ENCODE results near the gene TTLL3.

The TTLL3 gene

GRCh38 chr3:9793161-9793781 lies 16.8 kb upstream of the TTLL3 start:
- peaks cover 20% of the 10 kb centered on the region for H3K79me1 ChIP-seq (replicated peaks; ENCODE audit: low read length, poor library complexity, severe bottlenecking)
- H2AK5ac ChIP-seq (ENCODE audit: low read length, severe bottlenecking): peak overlapping the region; percentile 27
- H3K4me3 ChIP-seq (ENCODE audit: insufficient read depth in 1 of 2, low read depth in 1 of 2, low read length in 2 of 2): peak overlapping the region; percentile 83 to 96
- peaks cover 9% of the 10 kb centered on the region for H3K4me1 ChIP-seq (ENCODE audit: control insufficient read depth, insufficient read depth, low read depth, low read length)
- H3K4ac ChIP-seq (ENCODE audit: low read depth in 1 of 2, low read length in 2 of 2): peak overlapping the region; percentile 61 to 72
- peak overlapping the region; percentile 65 for H3K4me2 ChIP-seq (ENCODE audit: low read length, poor library complexity, severe bottlenecking)
- H2BK15ac ChIP-seq (ENCODE audit: low read depth, poor library complexity, severe bottlenecking): peak overlapping the region; percentile 4
- 2% methylated on average over 21 of the region's 23 CpGs for WGBS
- peak overlapping the region; percentile 72 for H4K91ac ChIP-seq (ENCODE audit: low read length)
- peak overlapping the region; percentile 86 for H2BK5ac ChIP-seq (ENCODE audit: low read depth, low read length, poor library complexity, severe bottlenecking)
- H3K9me3 ChIP-seq (ENCODE audit: control insufficient read depth, low read length): no peaks in the 10 kb centered on the region
- peak; percentile 75 for DNase-seq
- no peak overlapping the region for H3K23ac ChIP-seq (ENCODE audit: low read length in 2 of 2)
- H3K27me3 ChIP-seq (ENCODE audit: control insufficient read depth in 1 of 2, insufficient read depth in 1 of 2, low read length in 2 of 2): no peaks in the 10 kb centered on the region
- peak overlapping the region; percentile 99 for H3K9ac ChIP-seq (ENCODE audit: low read length)
- no peak overlapping the region for H2AFZ ChIP-seq (ENCODE audit: low read depth, low read length)
- no peak overlapping the region for H3K14ac ChIP-seq (ENCODE audit: low read length in 2 of 2)
- H2BK120ac ChIP-seq (ENCODE audit: low read depth, low read length): peak overlapping the region; percentile 98
- H3K27ac ChIP-seq (ENCODE audit: low read length, poor library complexity, severe bottlenecking): peak overlapping the region; percentile 75
- peaks cover 31 to 53% of the 10 kb centered on the region in 2 experiments for H3K36me3 ChIP-seq (ENCODE audit: control insufficient read depth in 1 of 2, insufficient read depth in 2 of 2, low read depth in 1 of 2, low read length in 2 of 2)
- peak overlapping the region; percentile 47 to 70 for H3K18ac ChIP-seq (ENCODE audit: low read depth in 1 of 2, low read length in 2 of 2)
- no peak overlapping the region for H2BK12ac ChIP-seq (ENCODE audit: low read length in 2 of 2)
- H4K8ac ChIP-seq (ENCODE audit: low read length): peak overlapping the region; percentile 84

- Histone ChIP-seq H3K79me1 (replicated peaks; ENCODE audit: low read length, poor library complexity, severe bottlenecking) (peaks cover 19% of the 10 kb centered on the region), H3K9me3 (ENCODE audit: control insufficient read depth, low read length) (no peaks in the 10 kb centered on the region), H2BK120ac (ENCODE audit: low read depth, low read length) (no peak overlapping the region), H3K23ac (ENCODE audit: low read length in 2 of 2) (no peak overlapping the region), H4K91ac (ENCODE audit: low read length) (no peak overlapping the region), H3K9ac (ENCODE audit: low read length) (peak overlapping the region; percentile 99), H3K4me1 (ENCODE audit: control insufficient read depth, insufficient read depth, low read depth, low read length) (peaks cover 9% of the 10 kb centered on the region), H2BK12ac (ENCODE audit: low read length in 2 of 2) (no peak overlapping the region), H3K27me3 (ENCODE audit: control insufficient read depth in 1 of 2, insufficient read depth in 1 of 2, low read length in 2 of 2) (no peaks in the 10 kb centered on the region), H3K4ac (ENCODE audit: low read depth in 1 of 2, low read length in 2 of 2) (no peak overlapping the region), H3K27ac (ENCODE audit: low read length, poor library complexity, severe bottlenecking) (no peak overlapping the region), H3K4me3 (ENCODE audit: insufficient read depth in 1 of 2, low read depth in 1 of 2, low read length in 2 of 2) (peak overlapping the region in 1 of 2 experiments; percentile 96), H2AK5ac (ENCODE audit: low read length, severe bottlenecking) (no peak overlapping the region), H3K18ac (ENCODE audit: low read depth in 1 of 2, low read length in 2 of 2) (no peak overlapping the region), H3K4me2 (ENCODE audit: low read length, poor library complexity, severe bottlenecking) (no peak overlapping the region), H4K8ac (ENCODE audit: low read length) (no peak overlapping the region), H2AFZ (ENCODE audit: low read depth, low read length) (no peak overlapping the region), H2BK5ac (ENCODE audit: low read depth, low read length, poor library complexity, severe bottlenecking) (no peak overlapping the region), H3K36me3 (ENCODE audit: control insufficient read depth in 1 of 2, insufficient read depth in 2 of 2, low read depth in 1 of 2, low read length in 2 of 2) (peaks cover 30 to 57% of the 10 kb centered on the region in 2 experiments), H2BK15ac (ENCODE audit: low read depth, poor library complexity, severe bottlenecking) (no peak overlapping the region), H3K14ac (ENCODE audit: low read length in 2 of 2) (no peak overlapping the region)
- WGBS: 96% methylated on average over 10 of the region's 11 CpGs
- DNase-seq: no peak
Measured at GRCh38 chr3:9794400-9794799, 15.7 kb upstream of the TTLL3 start.

- peaks cover 9% of the 10 kb centered on the region for H3K4me1 ChIP-seq (ENCODE audit: control insufficient read depth, insufficient read depth, low read depth, low read length)
- H3K4me3 ChIP-seq (ENCODE audit: insufficient read depth in 1 of 2, low read depth in 1 of 2, low read length in 2 of 2): no peak overlapping the region
- WGBS: 95% methylated on average over 5 of the region's 5 CpGs
- no peak overlapping the region for H3K23ac ChIP-seq (ENCODE audit: low read length in 2 of 2)
- no peak overlapping the region for H2AFZ ChIP-seq (ENCODE audit: low read depth, low read length)
- H3K9me3 ChIP-seq (ENCODE audit: control insufficient read depth, low read length): no peaks in the 10 kb centered on the region
- H3K4ac ChIP-seq (ENCODE audit: low read depth in 1 of 2, low read length in 2 of 2): no peak overlapping the region
- no peak overlapping the region for H2BK120ac ChIP-seq (ENCODE audit: low read depth, low read length)
- H2AK5ac ChIP-seq (ENCODE audit: low read length, severe bottlenecking): no peak overlapping the region
- H4K91ac ChIP-seq (ENCODE audit: low read length): no peak overlapping the region
- no peak overlapping the region for H2BK5ac ChIP-seq (ENCODE audit: low read depth, low read length, poor library complexity, severe bottlenecking)
- H2BK12ac ChIP-seq (ENCODE audit: low read length in 2 of 2): no peak overlapping the region
- DNase-seq: no peak
- no peak overlapping the region for H4K8ac ChIP-seq (ENCODE audit: low read length)
- no peak overlapping the region for H3K14ac ChIP-seq (ENCODE audit: low read length in 2 of 2)
- no peak overlapping the region for H2BK15ac ChIP-seq (ENCODE audit: low read depth, poor library complexity, severe bottlenecking)
- no peaks in the 10 kb centered on the region for H3K27me3 ChIP-seq (ENCODE audit: control insufficient read depth in 1 of 2, insufficient read depth in 1 of 2, low read length in 2 of 2)
- H3K18ac ChIP-seq (ENCODE audit: low read depth in 1 of 2, low read length in 2 of 2): no peak overlapping the region
- H3K79me1 ChIP-seq (replicated peaks; ENCODE audit: low read length, poor library complexity, severe bottlenecking): peaks cover 20% of the 10 kb centered on the region
- H3K27ac ChIP-seq (ENCODE audit: low read length, poor library complexity, severe bottlenecking): no peak overlapping the region
- no peak overlapping the region for H3K9ac ChIP-seq (ENCODE audit: low read length)
- H3K4me2 ChIP-seq (ENCODE audit: low read length, poor library complexity, severe bottlenecking): no peak overlapping the region
- peaks cover 33 to 57% of the 10 kb centered on the region in 2 experiments for H3K36me3 ChIP-seq (ENCODE audit: control insufficient read depth in 1 of 2, insufficient read depth in 2 of 2, low read depth in 1 of 2, low read length in 2 of 2)
Measured at GRCh38 chr3:9795207-9795606, 14.9 kb upstream of the TTLL3 start.

GRCh38 chr3:9797196-9797945 lies 12.7 kb upstream of the TTLL3 start:
- no peak for DNase-seq
- Histone ChIP-seq H2BK12ac (ENCODE audit: low read length in 2 of 2) (no peak overlapping the region), H3K27me3 (ENCODE audit: control insufficient read depth in 1 of 2, insufficient read depth in 1 of 2, low read length in 2 of 2) (no peaks in the 10 kb centered on the region), H3K4me2 (ENCODE audit: low read length, poor library complexity, severe bottlenecking) (no peak overlapping the region), H3K4me3 (ENCODE audit: insufficient read depth in 1 of 2, low read depth in 1 of 2, low read length in 2 of 2) (no peak overlapping the region), H2BK15ac (ENCODE audit: low read depth, poor library complexity, severe bottlenecking) (no peak overlapping the region), H4K8ac (ENCODE audit: low read length) (peak overlapping the region; percentile 31), H2AFZ (ENCODE audit: low read depth, low read length) (no peak overlapping the region), H3K23ac (ENCODE audit: low read length in 2 of 2) (no peak overlapping the region), H2BK5ac (ENCODE audit: low read depth, low read length, poor library complexity, severe bottlenecking) (no peak overlapping the region), H2BK120ac (ENCODE audit: low read depth, low read length) (no peak overlapping the region), H2AK5ac (ENCODE audit: low read length, severe bottlenecking) (no peak overlapping the region), H3K18ac (ENCODE audit: low read depth in 1 of 2, low read length in 2 of 2) (no peak overlapping the region), H3K9me3 (ENCODE audit: control insufficient read depth, low read length) (no peaks in the 10 kb centered on the region), H3K27ac (ENCODE audit: low read length, poor library complexity, severe bottlenecking) (no peak overlapping the region), H3K4ac (ENCODE audit: low read depth in 1 of 2, low read length in 2 of 2) (no peak overlapping the region), H3K14ac (ENCODE audit: low read length in 2 of 2) (no peak overlapping the region), H3K9ac (ENCODE audit: low read length) (no peak overlapping the region), H3K79me1 (replicated peaks; ENCODE audit: low read length, poor library complexity, severe bottlenecking) (peaks cover 17% of the 10 kb centered on the region), H3K4me1 (ENCODE audit: control insufficient read depth, insufficient read depth, low read depth, low read length) (peaks cover 6% of the 10 kb centered on the region), H4K91ac (ENCODE audit: low read length) (no peak overlapping the region), H3K36me3 (ENCODE audit: control insufficient read depth in 1 of 2, insufficient read depth in 2 of 2, low read depth in 1 of 2, low read length in 2 of 2) (peaks cover 46 to 65% of the 10 kb centered on the region in 2 experiments)
- WGBS: 100% methylated on average over 12 of the region's 12 CpGs
